Rectal smooth muscle tissue (tissue), 1 donor: Measurements from ENCODE around the gene STT3B.

Experiments
- H3K27ac ChIP-seq: one replicate; pipeline ENCODE4 v1.7.0; 2013; ENCODE audit warnings: low read depth, low read length, inconsistent platforms
- H3K27me3 ChIP-seq: one replicate; pipeline ENCODE4 v1.7.0; 2013; ENCODE audit warnings: low read length; ENCODE audit not compliant: control insufficient read depth, insufficient read depth
- H3K36me3 ChIP-seq: one replicate; pipeline ENCODE4 v1.7.0; 2013; ENCODE audit warnings: low read length; ENCODE audit not compliant: control insufficient read depth, insufficient read depth
- H3K4me1 ChIP-seq: one replicate; pipeline ENCODE4 v1.7.0; 2013; ENCODE audit warnings: low read length; ENCODE audit not compliant: control insufficient read depth, insufficient read depth
- H3K4me3 ChIP-seq: one replicate; pipeline ENCODE4 v1.7.0; 2013; ENCODE audit warnings: low read length
- H3K9ac ChIP-seq: one replicate; pipeline ENCODE4 v1.7.0; 2013; ENCODE audit warnings: low read length

The STT3B gene

DNA sequence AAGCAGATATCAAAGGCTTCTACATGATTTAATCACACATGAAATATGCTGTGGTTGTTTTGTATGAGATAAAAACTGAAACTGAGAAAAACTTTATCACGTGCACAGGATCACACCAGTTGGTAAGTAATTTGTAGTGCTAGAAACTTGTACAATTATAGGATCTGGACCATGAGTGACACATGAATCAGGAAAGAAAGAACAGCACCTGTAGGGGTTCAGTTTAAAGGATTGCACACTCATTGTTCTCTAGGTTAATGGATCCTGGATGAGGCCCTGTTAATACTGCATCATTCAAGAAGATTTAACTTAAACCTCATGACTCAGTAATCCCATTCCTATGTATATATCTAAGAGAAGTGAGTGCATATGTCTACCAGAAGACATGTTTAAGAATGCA is 87.9 kb downstream of the STT3B start:
- H3K27ac ChIP-seq: no peak overlapping the region
- H3K4me3 ChIP-seq: no peak overlapping the region
- no peak overlapping the region for H3K9ac ChIP-seq
- H3K36me3 ChIP-seq: no peaks in the 10 kb centered on the region
- no peaks in the 10 kb centered on the region for H3K27me3 ChIP-seq
- H3K4me1 ChIP-seq: no peaks in the 10 kb centered on the region

- Histone ChIP-seq H3K27me3 (no peaks in the 10 kb centered on the region), H3K9ac (no peak overlapping the region), H3K4me1 (no peaks in the 10 kb centered on the region), H3K36me3 (no peaks in the 10 kb centered on the region), H3K27ac (no peak overlapping the region), H3K4me3 (no peak overlapping the region)
These were observed 88.6 kb downstream of the STT3B start for GRCh38 chr3:31621314-31621713.

DNA sequence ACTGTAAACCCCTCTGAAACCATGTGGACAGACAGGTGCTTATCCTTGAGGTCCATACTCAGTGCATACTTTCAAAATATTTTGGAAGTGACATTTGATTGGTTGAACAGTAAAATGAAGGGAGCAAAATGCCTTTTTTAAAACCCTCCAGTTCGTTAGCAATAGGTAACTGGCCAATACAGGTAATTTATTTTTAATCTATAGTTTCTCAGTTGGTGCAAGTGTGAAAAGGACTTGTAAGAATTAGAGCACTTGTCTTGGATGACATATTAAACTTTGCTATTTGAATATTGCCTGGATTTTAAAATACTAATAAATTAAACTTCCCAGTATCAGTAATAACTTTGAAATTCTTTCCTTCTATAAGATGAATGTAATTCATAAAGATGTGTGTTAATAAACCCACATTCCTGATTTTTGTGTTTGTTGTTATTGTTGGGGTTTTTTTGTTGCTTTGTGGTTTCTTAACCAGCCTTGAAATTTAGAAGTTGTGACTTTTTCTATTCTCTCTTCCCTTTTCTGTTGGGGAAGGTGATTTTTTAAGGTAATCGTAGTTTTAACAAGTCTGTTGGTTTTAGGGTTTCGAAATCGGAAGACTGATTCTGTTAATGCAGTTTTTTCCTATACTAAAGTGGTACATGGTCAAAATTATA is 90.0 kb downstream of the STT3B start:
- H3K4me1 ChIP-seq: no peaks in the 10 kb centered on the region
- H3K27me3 ChIP-seq: no peaks in the 10 kb centered on the region
- no peak overlapping the region for H3K4me3 ChIP-seq
- peaks cover 7% of the 10 kb centered on the region for H3K36me3 ChIP-seq
- no peak overlapping the region for H3K27ac ChIP-seq
- H3K9ac ChIP-seq: no peak overlapping the region

DNA sequence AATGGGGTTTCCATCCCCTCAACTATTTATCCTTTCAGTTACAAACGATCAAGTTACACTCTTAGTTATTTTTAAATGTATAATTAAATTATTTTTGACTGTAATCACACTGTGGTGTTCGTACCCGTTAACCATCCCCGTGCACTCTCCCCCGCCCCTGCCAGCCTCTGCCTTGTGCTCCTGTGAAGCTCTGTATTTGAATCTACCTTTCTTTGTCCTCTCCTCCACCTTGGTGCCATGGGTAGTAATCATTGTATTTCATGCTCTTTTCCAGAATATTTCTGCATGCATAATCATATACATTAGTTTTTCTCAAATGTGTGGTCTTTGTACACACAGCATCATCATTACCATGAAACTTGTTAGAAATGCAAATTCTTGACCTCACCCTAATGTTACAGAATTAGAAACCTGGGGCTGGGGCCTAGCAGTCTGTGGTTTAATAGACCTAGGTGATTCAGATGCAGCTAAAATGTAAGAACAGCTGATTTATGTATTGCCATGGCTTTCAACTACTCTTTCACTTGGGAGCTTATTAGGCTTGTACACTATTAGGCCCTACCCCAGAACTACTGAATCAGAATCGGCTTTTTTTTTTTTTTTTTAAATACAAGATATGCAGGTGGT is 91.5 kb downstream of the STT3B start:
- H3K36me3 ChIP-seq: peaks cover 7% of the 10 kb centered on the region
- no peak overlapping the region for H3K27ac ChIP-seq
- no peaks in the 10 kb centered on the region for H3K4me1 ChIP-seq
- H3K27me3 ChIP-seq: no peaks in the 10 kb centered on the region
- H3K9ac ChIP-seq: no peak overlapping the region
- no peak overlapping the region for H3K4me3 ChIP-seq

DNA sequence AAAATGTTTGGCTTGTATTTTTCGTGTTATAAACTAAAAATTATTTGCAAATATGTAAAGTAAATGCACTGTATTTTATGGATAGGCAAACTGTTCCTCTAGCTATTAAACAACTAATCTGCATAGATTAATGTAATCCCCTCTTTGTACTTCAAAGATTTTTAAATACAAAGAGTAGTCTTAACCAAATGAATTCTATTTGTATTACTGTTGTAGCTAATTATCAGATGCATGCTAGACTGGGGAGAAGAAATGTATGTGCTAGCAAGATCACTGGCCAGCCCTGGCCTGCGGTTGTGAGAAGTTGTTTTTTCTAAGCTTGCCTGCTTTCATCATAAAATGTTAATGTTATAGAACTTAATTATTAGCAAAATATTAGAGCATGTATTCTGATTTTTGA is 92.6 kb downstream of the STT3B start:
- no peaks in the 10 kb centered on the region for H3K4me1 ChIP-seq
- H3K36me3 ChIP-seq: peaks cover 11% of the 10 kb centered on the region
- H3K27ac ChIP-seq: no peak overlapping the region
- H3K4me3 ChIP-seq: no peak overlapping the region
- no peak overlapping the region for H3K9ac ChIP-seq
- no peaks in the 10 kb centered on the region for H3K27me3 ChIP-seq

DNA sequence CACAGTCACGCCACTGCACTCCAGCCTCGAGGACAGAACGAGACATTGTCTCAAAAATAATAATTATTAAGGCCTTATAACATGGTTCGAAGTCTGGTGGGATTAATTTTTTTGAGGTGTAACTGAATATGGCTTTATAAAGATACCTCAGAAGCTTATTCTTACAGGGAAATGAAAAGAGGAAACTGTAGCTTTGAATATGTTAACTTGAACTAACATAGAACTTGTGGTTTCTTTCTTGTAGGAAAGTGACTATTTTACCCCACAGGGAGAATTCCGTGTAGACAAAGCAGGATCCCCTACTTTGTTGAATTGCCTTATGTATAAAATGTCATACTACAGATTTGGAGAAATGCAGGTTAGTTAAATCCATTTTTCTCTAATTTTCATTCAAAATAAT is 96.3 kb downstream of the STT3B start:
- H3K9ac ChIP-seq: no peak overlapping the region
- no peak overlapping the region for H3K4me3 ChIP-seq
- no peaks in the 10 kb centered on the region for H3K4me1 ChIP-seq
- H3K27ac ChIP-seq: no peak overlapping the region
- no peaks in the 10 kb centered on the region for H3K27me3 ChIP-seq
- peaks cover 11% of the 10 kb centered on the region for H3K36me3 ChIP-seq

DNA sequence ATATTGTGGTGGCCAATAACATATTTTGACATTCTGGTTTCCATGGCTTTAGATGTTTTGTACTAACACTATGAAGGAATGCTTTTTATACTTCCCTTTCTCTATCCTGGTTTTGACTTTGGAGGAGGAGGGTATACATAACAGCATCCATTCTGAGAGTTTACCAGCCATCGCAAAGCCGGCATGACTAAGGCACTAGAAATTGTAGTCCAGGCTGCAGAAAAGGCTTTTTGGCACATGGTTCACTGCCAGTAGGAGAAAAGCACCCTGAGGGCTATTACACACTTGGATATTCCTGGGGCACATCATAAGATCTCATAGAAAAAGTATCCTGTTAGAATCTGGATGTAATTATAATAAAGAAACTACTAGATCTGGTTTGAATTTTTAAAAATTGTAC is 101.8 kb downstream of the STT3B start:
- no peaks in the 10 kb centered on the region for H3K4me1 ChIP-seq
- H3K27ac ChIP-seq: no peak overlapping the region
- H3K36me3 ChIP-seq: peaks cover 3% of the 10 kb centered on the region
- no peaks in the 10 kb centered on the region for H3K27me3 ChIP-seq
- no peak overlapping the region for H3K4me3 ChIP-seq
- no peak overlapping the region for H3K9ac ChIP-seq

- no peaks in the 10 kb centered on the region for H3K4me1 ChIP-seq
- no peaks in the 10 kb centered on the region for H3K27me3 ChIP-seq
- H3K9ac ChIP-seq: no peak overlapping the region
- no peak overlapping the region for H3K4me3 ChIP-seq
- no peaks in the 10 kb centered on the region for H3K36me3 ChIP-seq
- H3K27ac ChIP-seq: no peak overlapping the region
These were observed 102.8 kb downstream of the STT3B start for GRCh38 chr3:31635545-31635944.

GRCh38 chr3:31636049-31636448 is 103.3 kb downstream of the STT3B start:
- H3K27me3 ChIP-seq: no peaks in the 10 kb centered on the region
- H3K4me3 ChIP-seq: no peak overlapping the region
- H3K27ac ChIP-seq: no peak overlapping the region
- H3K9ac ChIP-seq: no peak overlapping the region
- H3K36me3 ChIP-seq: no peaks in the 10 kb centered on the region
- no peaks in the 10 kb centered on the region for H3K4me1 ChIP-seq

- no peak overlapping the region for H3K4me3 ChIP-seq
- no peak overlapping the region for H3K9ac ChIP-seq
- no peaks in the 10 kb centered on the region for H3K36me3 ChIP-seq
- H3K4me1 ChIP-seq: no peaks in the 10 kb centered on the region
- no peak overlapping the region for H3K27ac ChIP-seq
- no peaks in the 10 kb centered on the region for H3K27me3 ChIP-seq
These were observed 104.1 kb downstream of the STT3B start for GRCh38 chr3:31636694-31637442.

DNA sequence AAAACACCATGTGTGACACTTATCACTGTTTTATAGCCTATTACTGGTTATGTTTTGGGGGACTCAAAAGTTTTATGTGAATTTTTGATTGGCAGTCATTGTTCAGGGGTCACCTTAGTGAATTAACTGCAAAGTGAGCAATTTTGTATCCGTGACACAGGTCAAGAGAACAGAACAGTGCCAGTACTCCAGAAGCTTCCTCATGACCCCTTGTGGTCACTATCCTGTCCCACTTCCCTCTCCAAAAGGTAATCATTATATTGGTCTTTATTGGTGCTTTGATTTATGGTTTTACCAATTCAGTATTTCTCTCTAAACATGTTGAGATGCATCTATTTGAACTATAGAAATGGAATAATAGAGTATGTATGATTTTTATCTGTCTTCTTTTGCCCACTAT is 107.1 kb downstream of the STT3B start:
- Histone ChIP-seq H3K4me3 (no peak overlapping the region), H3K27me3 (no peaks in the 10 kb centered on the region), H3K9ac (no peak overlapping the region), H3K27ac (no peak overlapping the region), H3K36me3 (no peaks in the 10 kb centered on the region), H3K4me1 (no peaks in the 10 kb centered on the region)

DNA sequence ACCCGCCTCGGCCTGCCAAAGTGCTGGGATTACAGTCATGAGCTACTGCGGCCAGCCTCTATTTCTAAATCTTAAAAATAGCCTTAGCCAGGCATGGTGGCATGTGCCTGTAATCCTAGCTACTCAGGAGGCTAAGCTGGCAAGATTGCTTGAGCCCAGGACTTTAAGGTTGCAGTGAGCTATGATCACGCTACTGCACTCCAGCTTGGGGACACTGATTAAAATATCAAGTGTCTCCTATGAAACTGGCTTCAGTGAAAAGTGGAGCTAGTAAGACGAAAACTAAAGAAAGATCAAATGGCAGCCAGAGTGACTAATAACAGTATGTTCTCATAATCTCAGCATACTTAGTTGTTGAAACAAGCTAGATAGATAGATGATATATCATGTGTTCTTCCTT is 112.5 kb downstream of the STT3B start:
- Histone ChIP-seq H3K27me3 (no peaks in the 10 kb centered on the region), H3K9ac (no peak overlapping the region), H3K4me1 (no peaks in the 10 kb centered on the region), H3K36me3 (peaks cover 7% of the 10 kb centered on the region), H3K27ac (no peak overlapping the region), H3K4me3 (no peak overlapping the region)
